ENCODE data around the gene SLC25A33.

DNA sequence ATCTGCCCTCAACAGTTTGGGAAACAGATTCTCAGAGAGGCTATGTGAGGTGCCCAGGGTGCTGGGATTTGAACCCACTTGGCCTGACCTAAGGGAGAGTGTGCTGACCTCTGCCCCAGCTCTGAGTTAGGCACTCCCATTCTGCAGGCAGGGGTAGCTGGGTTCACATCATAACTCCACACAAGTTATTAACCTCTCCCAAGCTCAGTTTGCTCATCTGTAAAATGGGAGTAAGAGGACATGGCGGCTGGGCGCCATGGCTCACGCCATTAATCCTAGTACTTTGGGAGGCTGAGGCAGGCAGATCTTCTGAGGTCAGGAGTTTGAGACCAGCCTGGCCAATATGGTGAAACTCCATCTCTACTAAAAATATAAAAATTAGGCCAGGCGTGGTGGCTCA is 8.9 kb upstream of the SLC25A33 start:
- no peak for TF ChIP-seq POLR2A (IDR thresholded peaks at IDR 0.05)
- TF ChIP-seq, protein P1, sequence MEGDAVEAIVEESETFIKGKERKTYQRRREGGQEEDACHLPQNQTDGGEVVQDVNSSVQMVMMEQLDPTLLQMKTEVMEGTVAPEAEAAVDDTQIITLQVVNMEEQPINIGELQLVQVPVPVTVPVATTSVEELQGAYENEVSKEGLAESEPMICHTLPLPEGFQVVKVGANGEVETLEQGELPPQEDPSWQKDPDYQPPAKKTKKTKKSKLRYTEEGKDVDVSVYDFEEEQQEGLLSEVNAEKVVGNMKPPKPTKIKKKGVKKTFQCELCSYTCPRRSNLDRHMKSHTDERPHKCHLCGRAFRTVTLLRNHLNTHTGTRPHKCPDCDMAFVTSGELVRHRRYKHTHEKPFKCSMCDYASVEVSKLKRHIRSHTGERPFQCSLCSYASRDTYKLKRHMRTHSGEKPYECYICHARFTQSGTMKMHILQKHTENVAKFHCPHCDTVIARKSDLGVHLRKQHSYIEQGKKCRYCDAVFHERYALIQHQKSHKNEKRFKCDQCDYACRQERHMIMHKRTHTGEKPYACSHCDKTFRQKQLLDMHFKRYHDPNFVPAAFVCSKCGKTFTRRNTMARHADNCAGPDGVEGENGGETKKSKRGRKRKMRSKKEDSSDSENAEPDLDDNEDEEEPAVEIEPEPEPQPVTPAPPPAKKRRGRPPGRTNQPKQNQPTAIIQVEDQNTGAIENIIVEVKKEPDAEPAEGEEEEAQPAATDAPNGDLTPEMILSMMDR (IDR thresholded peaks at IDR 0.05 in 8 of 11, conservative IDR thresholded peaks at IDR 0.05 in 3 of 11): no peak
